ACC112 (cell line): ENCODE results near the gene ADSS1.

Source experiments
- H2AFZ ChIP-seq: fragments of 200-600 bp; sonication (generic); one replicate; pipeline ENCODE4 v1.6.0; 2017; ENCODE audit warnings: antibody characterized with exemption, low read length; ENCODE audit not compliant: unreplicated experiment
- H3K27ac ChIP-seq: fragments of 200-600 bp; sonication (generic); 2 replicates; pipeline ENCODE4 v1.5.1; 2014; ENCODE audit warnings: low read depth, mild to moderate bottlenecking, antibody characterized with exemption, low read length, moderate library complexity
- H3K27me3 ChIP-seq: fragments of 200-600 bp; sonication (generic); 2 replicates; pipeline ENCODE4 v1.6.1; 2014; ENCODE audit warnings: mild to moderate bottlenecking, antibody characterized with exemption, low read length, moderate library complexity, mixed read lengths; ENCODE audit not compliant: insufficient read depth
- H3K36me3 ChIP-seq: fragments of 200-600 bp; sonication (generic); 2 replicates; pipeline ENCODE4 v1.6.1; 2016; ENCODE audit warnings: mild to moderate bottlenecking, antibody characterized with exemption, low read length, moderate library complexity, mixed read lengths; ENCODE audit not compliant: insufficient read depth
- H3K4me1 ChIP-seq: fragments of 200-600 bp; sonication (generic); one replicate; pipeline ENCODE4 v1.6.1; 2016; ENCODE audit warnings: low read length, mixed read lengths; ENCODE audit not compliant: insufficient read depth, unreplicated experiment, control insufficient read depth
- H3K4me3 ChIP-seq: fragments of 200-600 bp; sonication (generic); 2 replicates; pipeline ENCODE4 v1.5.1; 2014; ENCODE audit warnings: mild to moderate bottlenecking, low read depth, low read length
- H3K79me2 ChIP-seq: fragments of 200-600 bp; sonication (generic); one replicate; pipeline ENCODE4 v1.6.0; 2016; ENCODE audit warnings: low read length; ENCODE audit not compliant: control insufficient read depth, unreplicated experiment, insufficient read depth

The ADSS1 gene

DNA sequence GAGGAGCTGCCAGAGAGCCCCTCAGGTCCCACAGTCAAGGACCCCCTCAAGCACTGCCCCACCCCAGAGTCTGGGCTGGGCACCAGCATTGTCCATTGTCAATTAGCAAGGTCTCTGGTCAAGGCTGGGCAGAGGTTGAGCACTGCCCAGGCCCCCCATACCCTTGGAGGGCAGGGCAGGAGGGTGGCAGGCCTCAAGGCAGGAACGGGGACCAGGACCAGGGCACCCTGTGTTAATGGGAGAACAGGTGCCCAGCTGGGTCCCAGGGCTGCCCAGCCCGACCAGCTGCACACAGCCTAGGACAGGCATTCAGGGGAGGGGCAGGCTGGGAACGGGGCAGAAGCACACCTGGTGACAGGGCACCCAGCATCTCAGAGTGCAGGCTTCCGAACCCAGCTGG lies 47.3 kb downstream of the ADSS1 start:
- no peak overlapping the region for H3K27ac ChIP-seq
- H2AFZ ChIP-seq: no peak overlapping the region
- no peaks in the 10 kb centered on the region for H3K79me2 ChIP-seq
- peaks cover 42% of the 10 kb centered on the region; the same call in 1 of the 2 replicates for H3K36me3 ChIP-seq
- no peaks in the 10 kb centered on the region for H3K27me3 ChIP-seq
- H3K4me3 ChIP-seq: no peak overlapping the region
- H3K4me1 ChIP-seq: peaks cover 5% of the 10 kb centered on the region

DNA sequence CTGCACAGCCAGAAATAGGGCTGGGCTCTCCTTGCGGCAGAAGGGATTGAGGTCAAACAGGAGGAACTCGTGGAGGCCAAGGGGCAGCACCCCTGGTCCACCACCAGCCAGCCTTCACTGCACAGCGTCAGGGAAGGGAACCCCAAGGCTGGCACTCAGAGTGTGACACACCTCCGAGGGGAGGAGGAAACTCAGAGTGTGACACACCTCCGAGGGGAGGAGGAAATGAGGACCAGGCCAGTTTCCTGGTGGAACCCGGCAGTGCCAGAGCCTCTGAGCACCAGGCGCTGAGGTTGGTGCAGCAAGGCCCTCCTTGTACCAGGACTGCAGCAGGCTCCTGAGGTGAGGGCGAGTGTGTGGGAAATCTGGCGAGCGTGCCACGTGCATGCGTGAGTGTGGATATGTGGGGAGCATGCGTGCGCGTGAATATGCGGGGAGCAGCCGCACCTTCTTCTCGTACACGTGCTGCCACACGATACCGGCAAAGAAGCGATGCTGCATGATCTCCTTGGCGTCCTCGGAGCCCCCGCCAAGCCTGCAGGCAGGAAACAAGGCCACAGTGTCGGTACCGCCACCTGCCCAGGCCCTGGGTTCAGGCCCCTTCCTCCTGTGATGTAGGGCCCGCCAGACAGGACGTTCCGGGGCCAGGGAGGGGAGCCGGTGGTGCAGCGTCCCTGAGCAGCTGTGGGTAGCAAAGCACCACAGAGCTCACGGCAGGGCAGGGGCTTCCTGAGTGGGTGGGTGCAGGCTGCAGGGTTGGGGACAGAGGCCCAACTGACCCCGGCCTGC lies 48.1 kb downstream of the ADSS1 start:
- Histone ChIP-seq H2AFZ (no peak overlapping the region), H3K36me3 (peaks cover 43% of the 10 kb centered on the region; the same call in 1 of the 2 replicates), H3K4me3 (no peak overlapping the region), H3K27me3 (no peaks in the 10 kb centered on the region), H3K79me2 (no peaks in the 10 kb centered on the region), H3K4me1 (peaks cover 5% of the 10 kb centered on the region), H3K27ac (no peak overlapping the region)

DNA sequence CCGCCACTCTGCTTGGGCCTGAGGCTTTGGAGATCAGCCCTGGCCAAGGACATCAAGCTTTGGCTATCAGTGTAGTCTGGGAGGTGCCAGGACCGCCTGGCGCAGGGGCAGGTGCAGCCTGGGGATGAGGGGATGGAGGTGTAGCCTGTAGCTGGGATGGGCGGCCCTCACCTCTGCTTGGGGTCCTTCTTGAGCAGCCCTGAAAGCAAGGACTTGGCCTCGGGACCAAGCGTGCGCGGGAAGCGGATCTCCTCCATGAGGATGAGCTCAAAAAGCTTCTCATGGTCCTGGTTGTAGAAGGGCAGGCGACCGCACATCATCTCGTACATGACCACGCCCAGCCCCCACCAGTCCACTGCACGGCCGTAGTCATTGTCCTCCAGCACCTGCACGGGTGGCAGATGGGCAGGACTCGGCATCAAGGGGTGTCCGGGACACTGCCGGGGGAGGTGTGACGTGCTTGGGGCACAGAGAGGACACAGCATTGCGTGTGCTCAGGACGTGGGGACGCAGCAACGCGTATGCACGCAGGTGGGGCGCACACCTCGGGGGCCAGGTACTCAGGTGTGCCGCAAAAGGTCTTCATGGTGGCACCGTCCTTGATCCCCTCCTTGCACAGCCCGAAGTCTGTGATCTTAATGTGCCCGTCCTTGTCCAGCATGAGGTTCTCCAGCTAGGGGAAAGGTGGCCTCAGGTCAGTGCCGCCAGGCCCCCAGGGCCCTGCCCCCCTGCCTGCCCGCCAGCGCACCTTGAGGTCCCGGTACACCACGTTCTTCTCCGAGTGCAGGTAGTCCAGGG lies 48.9 kb downstream of the ADSS1 start:
- no peak overlapping the region for H2AFZ ChIP-seq
- peaks cover 45% of the 10 kb centered on the region; the same call in 1 of the 2 replicates for H3K36me3 ChIP-seq
- H3K79me2 ChIP-seq: no peaks in the 10 kb centered on the region
- no peak overlapping the region for H3K4me3 ChIP-seq
- no peaks in the 10 kb centered on the region for H3K27me3 ChIP-seq
- H3K4me1 ChIP-seq: peaks cover 5% of the 10 kb centered on the region
- no peak overlapping the region for H3K27ac ChIP-seq

DNA sequence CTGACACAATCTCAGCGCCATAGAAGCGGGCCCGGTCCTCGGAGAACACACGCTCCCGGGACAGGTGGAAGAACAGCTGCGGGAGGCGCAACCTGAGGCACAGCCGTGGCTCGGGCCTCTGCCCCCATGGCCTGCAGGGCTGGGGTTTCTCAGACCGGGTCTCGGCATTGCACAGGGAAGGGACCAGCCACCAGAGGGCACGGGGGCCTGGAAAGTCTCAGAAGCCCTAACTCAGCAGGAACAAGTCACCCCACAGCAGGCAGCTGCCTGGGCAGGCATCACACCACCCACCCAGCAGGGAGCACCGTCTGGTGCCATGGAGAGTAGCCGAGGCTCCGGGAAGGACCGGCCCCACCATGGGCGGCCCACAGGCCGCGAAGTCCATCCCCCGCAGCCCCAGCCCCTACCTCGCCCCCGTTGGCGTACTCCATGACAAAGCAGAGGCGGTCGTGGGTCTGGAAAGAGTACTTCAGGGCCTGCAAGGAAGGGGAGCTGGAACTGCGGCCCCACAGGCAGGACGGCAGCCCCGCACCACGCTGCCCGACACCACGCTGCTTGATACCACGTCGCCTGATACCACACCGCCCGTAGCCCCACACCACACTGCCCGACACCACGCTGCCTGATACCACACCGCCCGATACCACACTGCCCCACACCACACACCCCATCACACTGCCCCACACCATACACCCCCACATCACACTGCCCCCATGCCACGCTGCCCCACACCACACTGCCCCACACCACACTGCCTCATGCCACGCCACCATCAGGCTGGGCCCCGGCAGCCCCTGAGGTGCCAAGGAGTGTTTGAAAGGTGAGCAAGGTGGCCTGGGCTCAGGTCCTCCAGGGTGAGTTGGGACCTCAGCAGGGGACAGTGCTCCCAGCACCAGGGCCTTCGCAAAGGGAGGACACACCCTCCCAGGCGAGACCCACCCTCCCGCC lies 49.8 kb downstream of the ADSS1 start:
- no peaks in the 10 kb centered on the region for H3K27me3 ChIP-seq
- peaks cover 45% of the 10 kb centered on the region; the same call in 1 of the 2 replicates for H3K36me3 ChIP-seq
- H3K27ac ChIP-seq: no peak overlapping the region
- no peak overlapping the region for H2AFZ ChIP-seq
- no peak overlapping the region for H3K4me3 ChIP-seq
- peaks cover 3% of the 10 kb centered on the region for H3K4me1 ChIP-seq
- no peaks in the 10 kb centered on the region for H3K79me2 ChIP-seq

DNA sequence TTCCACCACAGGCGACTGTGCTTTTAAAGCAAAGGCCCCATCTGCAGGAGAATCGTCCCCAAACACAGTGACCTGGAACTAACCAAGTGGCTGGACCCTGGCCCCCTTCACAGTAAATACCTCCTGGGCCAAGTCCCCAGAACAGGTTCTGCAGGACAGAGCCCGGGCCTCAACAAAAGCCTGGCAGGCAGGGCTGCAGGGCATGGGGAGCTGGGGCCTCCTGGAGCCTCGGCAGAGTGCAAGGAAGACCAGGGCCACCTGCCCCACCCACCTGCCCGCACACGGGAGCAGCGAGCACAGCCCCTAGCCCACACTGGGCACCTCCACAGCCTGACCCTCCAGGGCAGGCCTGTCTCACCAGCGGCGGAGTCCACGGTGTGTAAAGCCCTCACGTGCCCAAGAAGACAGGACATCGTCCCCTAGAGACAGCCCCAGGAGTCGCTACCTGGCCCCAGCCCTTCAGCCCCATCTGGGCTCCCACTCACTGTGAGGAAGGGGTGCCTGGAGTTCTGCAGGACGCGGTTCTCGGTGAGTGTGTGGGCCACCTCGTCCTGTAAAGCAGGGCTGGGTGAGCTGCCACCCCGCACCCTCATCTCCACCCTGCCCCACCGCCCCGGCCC lies 50.5 kb downstream of the ADSS1 start:
- Histone ChIP-seq H3K27me3 (no peaks in the 10 kb centered on the region), H3K4me1 (no peaks in the 10 kb centered on the region), H3K36me3 (peaks cover 45% of the 10 kb centered on the region; the same call in 1 of the 2 replicates), H3K79me2 (no peaks in the 10 kb centered on the region), H3K27ac (no peak overlapping the region), H2AFZ (no peak overlapping the region), H3K4me3 (no peak overlapping the region)

DNA sequence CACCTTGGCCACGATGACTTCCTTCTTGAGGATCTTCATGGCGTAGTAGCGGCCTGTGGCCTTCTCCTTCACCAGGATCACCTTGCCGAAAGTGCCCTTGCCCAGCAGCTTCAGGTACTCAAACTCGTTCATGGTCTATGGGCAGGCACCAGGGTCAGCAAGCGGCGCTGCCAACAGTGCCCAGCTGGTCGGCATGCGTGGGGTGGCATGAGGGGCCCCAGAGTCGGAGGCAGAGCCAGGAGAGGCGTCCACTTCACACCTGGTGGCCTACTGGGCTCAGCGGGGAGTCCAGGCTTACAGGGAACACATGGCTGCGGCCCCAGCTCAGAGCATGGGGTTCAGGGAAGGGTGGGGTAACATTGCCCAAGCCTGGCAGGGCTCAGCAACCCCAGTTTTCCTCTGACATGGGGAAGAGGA lies 51.1 kb downstream of the ADSS1 start:
- Histone ChIP-seq H3K79me2 (no peaks in the 10 kb centered on the region), H3K36me3 (peaks cover 45% of the 10 kb centered on the region; the same call in 1 of the 2 replicates), H3K4me1 (no peaks in the 10 kb centered on the region), H3K27me3 (no peaks in the 10 kb centered on the region), H2AFZ (no peak overlapping the region), H3K4me3 (no peak overlapping the region), H3K27ac (no peak overlapping the region)

DNA sequence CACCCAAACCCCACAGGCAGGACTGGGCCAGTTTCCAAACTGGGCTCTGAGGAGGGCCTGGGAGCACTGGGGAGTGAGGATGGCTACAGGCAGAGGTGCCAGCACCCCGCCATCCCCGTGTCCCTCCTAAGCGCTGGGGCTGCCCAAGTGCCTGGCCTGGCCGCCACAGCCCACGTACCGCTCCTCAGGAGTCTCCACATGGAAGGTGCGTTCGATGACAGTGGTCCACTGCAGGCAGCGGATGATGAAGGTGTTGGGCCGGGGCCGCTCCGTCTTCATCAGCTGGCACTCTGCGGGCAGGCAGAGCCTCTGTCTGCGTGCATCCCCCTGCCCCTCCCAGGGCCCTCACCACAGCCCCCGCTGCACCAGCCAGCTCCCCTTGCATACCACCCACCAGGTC lies 52.5 kb downstream of the ADSS1 start:
- no peak overlapping the region for H3K4me3 ChIP-seq
- no peaks in the 10 kb centered on the region for H3K79me2 ChIP-seq
- no peak overlapping the region for H2AFZ ChIP-seq
- H3K27ac ChIP-seq: no peak overlapping the region
- no peaks in the 10 kb centered on the region for H3K27me3 ChIP-seq
- H3K36me3 ChIP-seq: peaks cover 34% of the 10 kb centered on the region; the same call in 1 of the 2 replicates
- no peaks in the 10 kb centered on the region for H3K4me1 ChIP-seq

DNA sequence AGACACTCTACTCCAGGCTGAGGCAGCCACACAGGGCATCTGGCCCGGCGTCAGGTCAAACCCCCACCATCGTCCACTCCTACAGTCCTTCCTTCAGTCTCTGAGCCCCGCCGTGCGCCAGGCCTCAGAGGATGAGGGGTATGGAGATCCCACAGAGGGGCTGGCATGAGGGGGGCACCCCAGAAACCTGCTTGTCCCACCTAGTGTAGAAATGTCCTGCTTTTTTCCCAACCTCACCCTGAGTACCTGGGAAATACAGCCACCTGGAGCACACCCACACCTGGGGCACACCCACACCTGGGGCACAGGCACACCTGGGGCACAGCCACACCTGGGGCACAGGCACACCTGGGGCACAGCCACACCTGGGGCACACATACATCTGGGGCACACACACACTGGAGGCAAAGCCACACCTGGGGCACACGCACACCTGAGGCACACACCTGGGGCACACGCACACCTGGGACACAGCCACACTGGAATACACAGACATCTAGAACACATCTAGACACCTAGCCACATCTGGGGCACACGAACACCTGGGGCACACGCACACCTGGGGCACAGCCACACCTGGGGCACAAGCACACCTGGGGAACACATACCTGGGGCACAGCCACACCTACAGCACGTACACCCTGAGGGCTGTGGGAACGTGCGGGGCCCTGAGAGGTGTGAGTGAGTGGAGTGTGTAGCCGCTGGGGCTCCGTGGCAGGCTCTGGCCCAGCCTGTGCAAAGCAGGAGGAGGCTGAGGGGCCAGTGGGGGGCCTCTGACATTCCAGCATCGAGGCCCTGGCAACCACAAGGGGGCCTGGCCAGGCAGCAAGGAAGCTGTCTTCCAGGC lies 53.2 kb downstream of the ADSS1 start:
- Histone ChIP-seq H3K36me3 (peaks cover 27% of the 10 kb centered on the region; the same call in 1 of the 2 replicates), H2AFZ (no peak overlapping the region)

DNA sequence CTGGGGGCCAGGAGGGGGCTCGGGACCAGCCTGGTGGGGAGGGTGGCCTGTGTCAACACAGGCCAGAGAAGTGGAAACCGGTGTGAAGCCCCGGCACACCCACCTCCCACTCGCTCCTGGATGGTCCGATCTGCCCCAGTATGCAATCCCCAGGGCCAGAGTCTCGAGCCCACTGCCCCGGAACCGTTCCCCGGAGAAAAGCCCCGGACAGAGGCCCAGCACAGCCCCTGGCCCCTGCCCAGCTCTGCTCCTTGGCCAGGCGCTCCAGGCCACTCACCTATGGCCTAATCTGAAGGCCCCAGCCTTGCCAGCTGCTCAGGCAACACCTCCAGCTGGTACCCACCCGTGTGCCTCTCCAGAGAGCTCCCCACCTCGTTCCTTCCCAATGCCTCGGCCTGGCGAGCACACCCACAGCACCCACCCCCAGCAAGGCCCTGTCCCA lies 53.8 kb downstream of the ADSS1 start:
- Histone ChIP-seq H3K36me3 (peaks cover 21% of the 10 kb centered on the region; the same call in 1 of the 2 replicates), H2AFZ (no peak overlapping the region), H3K27ac (no peak overlapping the region), H3K79me2 (no peaks in the 10 kb centered on the region), H3K4me3 (no peak overlapping the region), H3K4me1 (no peaks in the 10 kb centered on the region), H3K27me3 (no peaks in the 10 kb centered on the region)

More for the DNA sequence above, 53.2 kb downstream of the ADSS1 start:
- Histone ChIP-seq H3K4me3 (no peak overlapping the region), H3K27ac (no peak overlapping the region), H3K79me2 (no peaks in the 10 kb centered on the region), H3K27me3 (no peaks in the 10 kb centered on the region), H3K4me1 (no peaks in the 10 kb centered on the region)
